Epithelial cell of proximal tubule (primary cell): ENCODE measurements around the gene CDH22. TPM values are rescaled to one million over a fixed set of nuclear protein-coding genes. Genes with fewer than 3 reads are reported as not detected.

Source experiments
- DNase-seq: peaks from one replicate; pipeline ENCODE4 v3.0.0-alpha.2; 2011; ENCODE audit warnings: low read depth
- H3K4me3 ChIP-seq: 2 replicates; pipeline ENCODE4 v1.5.1; 2011; ENCODE audit warnings: low read depth, mild to moderate bottlenecking, low read length
- CTCF ChIP-seq: conservative IDR thresholded peaks from 2 replicates; pipeline ENCODE4 v1.5.1; 2012; ENCODE audit warnings: low read depth, mild to moderate bottlenecking, low read length
- total RNA-seq: library from RNA; depleted of rRNA; stranded (reverse); fragments of >200 nt; gene quantifications from 2 replicates; pipeline ENCODE4 v1.2.3, GENCODE V29; 2015

CDH22 gene
- total RNA-seq, 1 donor from 2014 or later: not detected

GRCh38 chr20:46154305-46154704, 154.0 kb downstream of the CDH22 start:
- DNase-seq: no peak
- H3K4me3 ChIP-seq: no peak overlapping the region
- no peak for TF ChIP-seq CTCF

- no peak for DNase-seq
- no peak for TF ChIP-seq CTCF
- no peak overlapping the region for H3K4me3 ChIP-seq
These were observed 155.3 kb downstream of the CDH22 start for GRCh38 chr20:46152824-46153586.

GRCh38 chr20:46151936-46152335, 156.4 kb downstream of the CDH22 start:
- H3K4me3 ChIP-seq: no peak overlapping the region
- peak; percentile 49 for TF ChIP-seq CTCF
- DNase-seq: no peak

- H3K4me3 ChIP-seq: no peak overlapping the region
- DNase-seq: no peak
- TF ChIP-seq CTCF: no peak
These were observed 157.4 kb downstream of the CDH22 start for GRCh38 chr20:46150943-46151342.

- no peak overlapping the region for H3K4me3 ChIP-seq
- no peak for DNase-seq
- TF ChIP-seq CTCF: no peak
These were observed 159.7 kb downstream of the CDH22 start for GRCh38 chr20:46148313-46149208.

GRCh38 chr20:46145713-46146112, 162.6 kb downstream of the CDH22 start:
- no peak for TF ChIP-seq CTCF
- no peak for DNase-seq
- no peak overlapping the region for H3K4me3 ChIP-seq
